ENCODE data around the gene CROCC. TPM values are rescaled to one million over a fixed set of nuclear protein-coding genes. Genes with fewer than 3 reads are reported as not detected.

Gene CROCC
- polyA plus RNA-seq, 2 of the 4 experiments (the other 2 are of a cell fraction): 4.4 to 10.6 TPM

- H3K9me3 ChIP-seq: no peaks in the 10 kb centered on the region
- POLR2A ChIA-PET: no interaction called here
- 97% methylated on average over 9 of the region's 25 CpGs for WGBS (ENCODE audit: missing lambda C conversion rate)
- no peak for TF ChIP-seq ZC3H11A (IDR thresholded peaks at IDR 0.05)
- TF ChIP-seq RFX5 (IDR thresholded peaks at IDR 0.05): no peak
- no peak overlapping the region for H3K4me2 ChIP-seq
- no peak overlapping the region for H3K27ac ChIP-seq
- ATAC-seq (no peak), FAIRE-seq (no peak), DNase-seq (ENCODE audit: low read depth in 1 of 2, low spot score in 1 of 2) (no peak)
- peaks cover 2% of the 10 kb centered on the region for H3K4me1 ChIP-seq
- H3K4me3 ChIP-seq: no peak overlapping the region
- CTCF ChIA-PET: interaction anchor here (0.7 to 4.3 kb wide), 6 partner anchors 12 to 91 kb away, joined by 3 to 22 read pairs (median 4); no protein-coding TSS in a partner anchor
Measured at GRCh38 chr1:16955186-16955585, 33.5 kb downstream of the CROCC start.

GRCh38 chr1:16956775-16957174 is 35.0 kb downstream of the CROCC start:
- Histone ChIP-seq H3K4me1 (peaks cover 10% of the 10 kb centered on the region), H3K9me3 (no peaks in the 10 kb centered on the region), H3K27ac (no peak overlapping the region), H3K4me3 (no peak overlapping the region), H3K4me2 (no peak overlapping the region)
- 91% methylated on average over 6 of the region's 8 CpGs for WGBS (ENCODE audit: missing lambda C conversion rate)
- TF ChIP-seq HOXA7 (CRISPR knock-in tag; IDR thresholded peaks at IDR 0.05) (no peak), FOSL2 (IDR thresholded peaks at IDR 0.05) (no peak), FOSL2 (CRISPR knock-in tag; IDR thresholded peaks at IDR 0.05) (no peak), ZSCAN20 (CRISPR knock-in tag; IDR thresholded peaks at IDR 0.05) (no peak), KDM1A (IDR thresholded peaks at IDR 0.05; ENCODE audit: low read depth) (no peak), BCL3 (IDR thresholded peaks at IDR 0.05) (no peak), HDAC2 (IDR thresholded peaks at IDR 0.05) (no peak), TP53 (CRISPR knock-in tag; IDR thresholded peaks at IDR 0.05) (no peak), RNF2 (IDR thresholded peaks at IDR 0.05; ENCODE audit: borderline replicate concordance, low read depth) (no peak)
- TF ChIP-seq, protein P1, sequence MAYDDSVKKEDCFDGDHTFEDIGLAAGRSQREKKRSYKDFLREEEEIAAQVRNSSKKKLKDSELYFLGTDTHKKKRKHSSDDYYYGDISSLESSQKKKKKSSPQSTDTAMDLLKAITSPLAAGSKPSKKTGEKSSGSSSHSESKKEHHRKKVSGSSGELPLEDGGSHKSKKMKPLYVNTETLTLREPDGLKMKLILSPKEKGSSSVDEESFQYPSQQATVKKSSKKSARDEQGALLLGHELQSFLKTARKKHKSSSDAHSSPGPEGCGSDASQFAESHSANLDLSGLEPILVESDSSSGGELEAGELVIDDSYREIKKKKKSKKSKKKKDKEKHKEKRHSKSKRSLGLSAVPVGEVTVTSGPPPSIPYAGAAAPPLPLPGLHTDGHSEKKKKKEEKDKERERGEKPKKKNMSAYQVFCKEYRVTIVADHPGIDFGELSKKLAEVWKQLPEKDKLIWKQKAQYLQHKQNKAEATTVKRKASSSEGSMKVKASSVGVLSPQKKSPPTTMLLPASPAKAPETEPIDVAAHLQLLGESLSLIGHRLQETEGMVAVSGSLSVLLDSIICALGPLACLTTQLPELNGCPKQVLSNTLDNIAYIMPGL (CRISPR knock-in tag; IDR thresholded peaks at IDR 0.05; ENCODE audit: borderline replicate concordance): no peak
- ChIA-PET POLR2A (no interaction called here), CTCF (interaction anchor here (0.6 to 4.3 kb wide), 6 partner anchors 10 to 119 kb away, joined by 3 to 22 read pairs (median 4); no protein-coding TSS in a partner anchor)
- no peak for DNase-seq (ENCODE audit: low read depth in 1 of 2, low spot score in 1 of 2)
- ATAC-seq: no peak
- FAIRE-seq: no peak

DNA sequence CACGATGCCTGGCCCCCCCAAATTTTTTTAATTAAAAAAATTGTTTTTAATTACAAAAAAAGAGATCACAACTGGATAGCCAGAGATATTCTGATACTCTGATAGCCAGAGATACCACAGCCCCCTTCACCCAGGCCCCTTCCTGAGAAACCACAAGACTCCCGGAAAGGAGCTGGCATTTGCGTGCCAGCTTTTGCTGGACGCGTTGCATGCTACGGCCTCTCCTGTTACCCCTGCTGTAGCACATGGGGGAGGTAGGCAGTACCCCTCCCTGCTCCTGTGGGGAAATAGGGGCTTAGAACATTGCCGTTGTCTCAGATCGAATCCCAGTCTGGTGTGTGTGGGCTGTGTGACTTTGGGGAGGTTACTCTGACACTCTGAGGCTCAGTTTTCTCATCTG is 36.0 kb downstream of the CROCC start:
- TF ChIP-seq MYC (IDR thresholded peaks at IDR 0.05; ENCODE audit: borderline replicate concordance, low read length) (no peak), RNF2 (IDR thresholded peaks at IDR 0.05; ENCODE audit: borderline replicate concordance, low read depth) (no peak), MAZ (IDR thresholded peaks at IDR 0.05; ENCODE audit: borderline replicate concordance, low read depth, low read length) (no peak)
- no peaks in the 10 kb centered on the region for H3K9me3 ChIP-seq
- FAIRE-seq (no peak), DNase-seq (ENCODE audit: low read depth in 1 of 2, low spot score in 1 of 2) (no peak), ATAC-seq (no peak)
- H3K4me3 ChIP-seq: no peak overlapping the region
- no peak overlapping the region for H3K27ac ChIP-seq
- CTCF ChIA-PET: interaction anchor here (1.9 to 4.3 kb wide), 2 partner anchors 47 to 88 kb away, joined by 5 to 22 read pairs; no protein-coding TSS in a partner anchor
- H3K4me1 ChIP-seq: peaks cover 10% of the 10 kb centered on the region
- H3K4me2 ChIP-seq: no peak overlapping the region
- 93% methylated on average over 8 of the region's 8 CpGs for WGBS (ENCODE audit: missing lambda C conversion rate)
- POLR2A ChIA-PET: no interaction called here

GRCh38 chr1:16958475-16958874 is 36.7 kb downstream of the CROCC start:
- no peak overlapping the region for H3K4me2 ChIP-seq
- ATAC-seq: no peak
- no peak for FAIRE-seq
- no peak for DNase-seq (ENCODE audit: low read depth in 1 of 2, low spot score in 1 of 2)
- no peaks in the 10 kb centered on the region for H3K9me3 ChIP-seq
- TF ChIP-seq CTCF (IDR thresholded peaks at IDR 0.05) (no peak), ZNF302 (CRISPR knock-in tag; IDR thresholded peaks at IDR 0.05) (no peak), ZFP36 (IDR thresholded peaks at IDR 0.05; ENCODE audit: borderline replicate concordance, partially characterized antibody) (no peak)
- no peak overlapping the region for H3K4me3 ChIP-seq
- CTCF ChIA-PET: interaction anchor here (1.9 kb wide), 1 partner anchor 46 kb away, joined by 5 read pairs; no protein-coding TSS in a partner anchor
- WGBS (ENCODE audit: missing lambda C conversion rate): 98% methylated on average over 12 of the region's 12 CpGs
- H3K27ac ChIP-seq: no peak overlapping the region
- POLR2A ChIA-PET: no interaction called here
- H3K4me1 ChIP-seq: peaks cover 13% of the 10 kb centered on the region
